ENCODE results near the gene SH3D19.
"Not testable (repeated sequence)": the region's sequence is repeated elsewhere in the genome, so short reads cannot be mapped to it uniquely, and the experiment has no call there.

The SH3D19 gene

DNA sequence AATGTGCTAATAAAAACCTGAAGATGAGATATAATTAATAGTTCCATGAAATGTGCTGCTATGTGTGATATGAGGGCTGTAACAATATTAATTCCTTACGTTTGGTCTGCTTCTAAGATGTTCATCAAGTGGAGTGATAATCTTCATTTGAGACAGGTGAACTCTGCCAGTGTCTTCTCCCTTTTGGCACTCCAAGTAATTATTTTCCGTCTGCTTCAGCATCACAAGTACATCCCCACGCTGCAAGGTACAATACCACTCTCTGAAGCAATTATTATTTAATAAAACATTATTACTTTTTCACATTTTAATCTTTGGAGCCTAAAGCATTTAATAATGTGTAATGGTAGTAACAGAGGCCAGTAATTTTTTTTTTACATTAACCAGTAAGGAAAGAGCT lies 181.6 kb downstream of the SH3D19 start:
- DNase-seq, result no peak

DNA sequence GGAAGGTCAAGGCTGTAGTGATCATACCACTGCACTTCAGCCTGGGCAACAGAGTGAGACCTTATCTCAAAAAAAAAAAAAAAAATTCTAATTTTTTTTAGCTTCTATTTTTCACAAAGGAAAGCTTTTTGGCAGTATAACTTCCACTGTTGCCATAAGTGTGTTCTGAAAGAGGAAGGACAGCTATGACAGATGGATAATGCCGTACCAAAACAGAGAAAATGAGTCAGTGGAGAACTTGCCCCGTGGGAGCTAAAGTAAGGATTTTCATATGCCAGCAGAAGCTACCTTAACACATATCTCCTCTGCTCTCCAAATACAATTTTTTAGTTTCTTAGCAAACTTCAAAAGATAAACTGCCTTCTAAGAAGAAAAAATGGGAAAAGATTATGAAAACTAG lies 182.2 kb downstream of the SH3D19 start:
- no peak for DNase-seq

DNA sequence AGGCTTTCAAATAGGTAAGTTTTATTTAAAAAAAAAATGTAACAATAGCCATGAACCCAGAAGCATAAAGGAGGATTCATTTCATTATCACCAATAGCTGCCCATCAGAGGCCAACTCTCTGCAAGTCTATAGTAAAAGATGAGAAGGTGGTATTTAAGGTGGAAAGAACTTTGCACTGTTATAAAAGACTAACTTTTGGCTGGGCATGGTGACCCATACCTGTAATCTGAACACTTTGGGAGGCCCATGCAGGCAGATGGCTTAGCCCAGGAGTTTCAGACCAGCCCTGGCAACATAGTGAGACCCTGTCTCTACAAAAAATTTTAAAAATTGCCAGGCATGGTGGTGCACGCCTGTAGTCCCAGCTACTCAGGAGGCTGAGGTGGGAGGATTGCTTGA lies 182.6 kb downstream of the SH3D19 start:
- no peak for DNase-seq

DNA sequence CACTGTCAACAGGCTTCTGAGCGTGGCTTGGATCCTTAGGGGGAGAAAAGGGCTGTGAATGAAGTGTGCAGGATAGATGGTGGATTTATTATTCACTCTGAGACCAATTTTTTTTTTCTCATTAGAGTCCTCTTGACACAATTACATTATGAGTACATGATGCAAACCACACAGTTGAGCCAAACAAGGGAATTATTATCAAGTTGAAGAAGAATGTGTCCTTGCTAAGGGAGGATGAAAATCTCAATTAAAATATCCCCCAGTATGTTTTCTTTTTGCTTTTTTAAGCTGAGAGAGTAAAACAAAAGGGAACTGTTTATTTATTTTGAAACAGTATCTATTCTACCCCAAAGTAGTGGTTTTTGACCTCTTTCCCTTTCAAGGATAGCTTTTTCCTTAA lies 185.6 kb downstream of the SH3D19 start:
- no peak for DNase-seq

DNA sequence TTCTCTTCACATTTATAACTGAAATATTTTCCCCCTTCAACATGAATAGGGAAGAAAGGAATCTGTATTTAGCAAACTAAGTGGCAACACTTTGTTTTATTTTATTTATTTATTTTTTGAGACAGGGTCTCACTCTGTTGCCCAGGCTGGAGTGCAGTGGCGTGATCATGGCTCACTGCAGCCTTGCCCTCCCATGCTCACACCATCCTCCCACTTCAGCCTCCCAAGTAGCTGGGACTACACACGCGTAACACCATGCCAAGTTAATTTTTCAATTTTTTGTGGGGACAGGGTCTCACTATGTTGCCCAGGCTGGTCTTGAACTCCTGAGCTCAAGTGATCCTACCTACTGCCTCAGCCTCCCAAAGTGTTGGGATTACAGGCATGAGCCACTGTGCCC lies 189.4 kb downstream of the SH3D19 start:
- not testable (repeated sequence) for DNase-seq

DNA sequence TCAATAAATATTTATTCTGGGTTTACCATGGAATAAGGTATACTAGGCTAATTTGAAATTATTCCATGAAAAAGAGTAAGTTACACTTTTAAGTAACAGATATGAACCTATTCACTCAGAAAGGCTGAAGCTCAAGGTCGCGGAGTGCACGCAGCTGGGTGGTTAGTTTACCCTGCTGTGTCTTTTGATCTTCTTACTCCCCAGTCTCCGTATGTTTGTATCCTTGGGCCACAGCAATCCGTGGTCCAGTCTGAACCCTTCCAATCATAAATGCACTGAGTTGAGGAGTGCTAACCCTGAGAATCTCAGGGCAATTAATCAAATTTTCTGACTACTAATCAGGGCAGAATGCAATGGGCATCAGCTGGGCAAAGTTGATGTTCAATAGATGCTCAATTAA lies 192.1 kb downstream of the SH3D19 start:
- no peak for DNase-seq

DNA sequence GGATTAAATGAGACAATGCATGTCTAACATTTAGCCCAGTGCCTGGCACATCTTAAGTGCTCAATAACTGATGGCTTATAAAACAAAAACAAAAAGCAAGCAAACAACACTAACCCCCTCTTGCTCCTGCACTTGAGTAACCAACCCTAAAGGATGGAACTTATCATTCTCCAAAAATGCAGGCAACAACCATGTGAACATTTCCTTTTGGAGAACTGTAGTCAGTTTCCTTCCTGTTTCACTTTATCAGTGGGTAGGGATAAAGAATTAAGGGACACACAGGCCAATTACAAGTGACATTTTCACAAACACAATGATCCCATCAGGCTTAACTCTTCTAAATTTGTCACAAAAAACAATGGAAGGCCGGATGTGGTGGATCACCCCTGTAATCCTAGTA lies 195.6 kb downstream of the SH3D19 start:
- DNase-seq, result no peak

DNA sequence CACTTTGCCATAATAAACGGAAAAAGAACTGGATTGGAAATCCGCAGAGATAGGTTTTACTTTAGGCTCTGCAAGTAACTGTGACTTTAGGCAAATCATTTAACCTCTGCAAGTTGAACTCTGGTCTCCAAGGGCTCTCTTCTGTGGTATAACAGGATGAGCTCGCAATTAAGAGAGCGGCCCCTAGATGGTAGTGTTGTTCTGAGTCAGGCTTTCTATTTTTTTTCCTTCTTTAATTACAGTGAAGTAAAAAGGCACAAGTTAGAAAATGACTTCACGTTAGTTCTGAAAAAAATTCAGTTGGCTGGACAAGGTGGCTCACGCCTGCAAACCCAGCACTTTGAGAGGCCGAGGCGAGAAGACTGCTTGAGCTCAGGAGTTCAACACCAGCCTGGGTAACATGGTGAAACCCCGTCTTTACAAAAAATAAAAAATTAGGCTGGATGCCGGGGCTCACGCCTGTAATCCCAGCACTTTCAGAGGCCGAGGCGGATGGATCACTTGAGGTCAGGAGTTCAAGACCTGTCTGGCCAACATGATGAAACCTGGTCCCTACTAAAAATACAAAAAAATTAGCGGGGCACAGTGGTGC lies 207.9 kb downstream of the SH3D19 start:
- DNase-seq, result peak; percentile 63

DNA sequence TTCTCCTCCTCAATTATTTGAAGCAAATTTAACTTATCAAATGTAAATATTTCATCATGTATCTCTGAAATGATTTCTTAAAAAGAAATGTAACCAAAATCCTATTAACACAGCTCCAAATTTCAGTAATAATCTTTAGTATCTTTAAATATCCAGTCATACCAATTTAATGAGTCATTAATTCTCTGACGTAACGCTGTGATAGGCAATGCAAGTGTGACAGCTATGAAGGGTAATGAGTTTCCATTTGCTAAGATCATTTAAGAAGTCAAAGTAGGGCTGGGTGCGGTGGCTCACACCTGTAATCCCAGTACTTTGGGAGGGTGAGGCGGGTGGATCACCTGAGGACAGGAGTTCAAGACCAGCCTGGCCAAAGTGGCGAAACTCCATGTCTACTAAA lies 210.4 kb downstream of the SH3D19 start:
- DNase-seq, result peak; percentile 30

DNA sequence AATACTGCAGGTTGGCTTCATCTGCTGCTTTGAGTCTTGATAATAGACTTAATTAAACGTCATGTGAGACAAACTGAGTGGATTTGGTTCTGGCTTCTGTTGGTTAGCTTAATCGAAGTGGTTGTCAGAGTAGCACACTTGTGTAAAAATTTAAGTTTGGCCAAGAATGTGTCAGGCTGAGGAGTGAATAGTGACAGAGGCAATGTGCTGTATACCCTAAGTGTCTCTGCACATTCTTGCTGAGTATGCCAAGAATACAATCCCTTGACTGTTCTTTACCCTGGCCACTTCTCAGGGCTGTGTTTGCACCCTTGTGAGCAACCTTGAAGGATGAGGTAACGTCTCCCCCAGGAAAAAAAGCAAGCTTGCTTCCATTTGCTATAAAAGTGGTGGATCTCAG lies 211.1 kb downstream of the SH3D19 start:
- no peak for DNase-seq

DNA sequence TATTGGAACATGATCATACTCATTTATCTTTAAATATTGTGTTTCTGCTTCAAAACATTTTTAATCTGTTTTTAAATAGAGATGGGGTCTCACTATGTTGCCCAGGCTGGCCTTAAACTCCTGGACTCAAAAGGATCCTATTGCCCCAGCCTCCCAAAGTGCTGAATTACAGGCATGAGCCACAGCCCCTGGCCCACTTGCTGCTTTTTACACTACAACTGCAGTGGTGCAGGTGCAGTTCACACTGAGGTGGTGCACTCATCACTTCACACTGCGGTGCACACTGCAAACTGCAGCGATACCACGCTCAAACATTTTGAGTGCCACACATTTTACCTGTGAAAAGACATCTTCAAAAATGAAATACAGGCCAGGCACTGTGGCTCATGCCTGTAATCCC lies 215.2 kb downstream of the SH3D19 start:
- no peak for DNase-seq

DNA sequence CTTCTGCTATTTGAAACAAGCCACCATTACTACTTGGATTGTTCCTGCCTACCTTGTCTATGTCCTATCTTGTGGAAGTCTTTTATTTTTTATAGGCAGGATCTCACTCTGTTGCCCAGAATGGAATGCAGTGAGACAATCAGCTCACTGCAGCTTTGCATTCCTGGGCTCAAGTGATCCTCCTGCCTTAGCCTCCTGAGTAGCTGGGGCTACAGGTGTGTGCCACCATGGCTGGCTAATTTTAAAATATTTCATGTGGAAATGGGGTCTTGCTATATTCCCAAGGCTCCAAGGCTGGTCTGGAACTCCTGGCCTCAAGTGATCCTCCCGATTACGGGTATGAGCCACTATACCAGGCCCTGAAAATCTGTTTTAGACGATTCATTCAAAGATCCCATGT lies 218.3 kb downstream of the SH3D19 start:
- no peak for DNase-seq

DNA sequence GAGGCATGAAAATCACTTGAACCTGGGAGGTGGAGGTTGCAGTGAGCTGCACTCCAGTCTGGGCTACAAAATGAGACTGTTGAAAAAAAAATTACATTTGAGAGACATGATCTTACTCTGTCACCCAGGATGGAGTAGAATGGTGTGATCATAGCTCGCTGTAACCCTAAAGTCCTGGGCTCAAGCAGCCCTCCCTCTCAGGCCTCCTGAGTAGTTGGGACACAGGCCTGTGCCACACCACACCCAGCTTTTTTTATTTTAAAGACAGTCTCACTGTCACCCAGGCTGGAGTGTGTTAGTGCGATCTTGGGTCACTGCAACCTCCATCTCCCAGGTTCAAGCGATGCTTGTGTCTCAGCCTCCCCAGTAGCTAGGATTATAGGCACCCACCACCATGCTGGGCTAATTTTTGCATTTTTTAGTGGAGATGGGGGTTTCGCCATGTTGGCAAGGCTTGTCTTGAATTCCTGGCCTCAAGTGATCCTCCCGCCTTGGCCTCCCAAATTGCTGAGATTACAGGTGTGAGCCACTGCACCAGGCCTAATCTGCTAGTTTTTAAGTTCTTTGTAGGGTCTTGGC lies 219.9 kb downstream of the SH3D19 start:
- DNase-seq, result no peak

DNA sequence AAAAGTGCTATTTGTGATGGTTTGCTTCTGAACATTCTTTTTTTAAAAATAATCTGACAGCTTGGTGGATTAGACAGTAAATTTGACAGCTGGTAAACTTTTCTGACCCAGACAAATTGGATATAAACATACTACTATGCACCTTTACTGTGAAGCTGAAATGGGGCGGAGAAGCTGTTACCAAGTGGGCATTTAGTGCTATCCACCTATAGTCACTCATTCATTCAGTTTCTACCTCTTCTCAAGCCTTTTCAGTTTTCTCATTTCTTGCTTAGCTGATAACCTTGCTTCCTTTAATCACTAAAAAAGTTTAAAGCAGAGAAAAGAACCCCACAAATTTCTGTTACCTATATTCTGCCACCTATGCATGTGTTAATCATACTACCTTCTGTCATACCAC lies 220.8 kb downstream of the SH3D19 start:
- no peak for DNase-seq

DNA sequence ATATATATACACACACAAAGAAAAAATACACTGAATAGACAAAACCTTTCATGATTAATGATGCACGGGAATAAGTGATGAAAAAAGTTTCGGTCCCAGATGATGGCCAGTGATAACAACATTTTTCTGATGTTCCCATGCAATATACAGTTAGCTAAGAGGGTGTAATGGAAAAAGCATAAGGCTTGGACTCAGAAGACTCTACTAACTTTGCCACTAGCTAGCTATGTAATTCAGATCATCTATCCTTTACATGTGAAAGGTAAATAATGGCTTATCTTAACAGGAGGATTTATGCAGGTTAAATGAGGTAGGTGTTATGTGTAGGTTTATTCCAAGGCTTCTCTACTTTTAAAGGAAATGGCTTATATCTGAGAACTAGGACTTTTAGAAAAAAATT lies 221.6 kb downstream of the SH3D19 start:
- DNase-seq, result no peak

DNA sequence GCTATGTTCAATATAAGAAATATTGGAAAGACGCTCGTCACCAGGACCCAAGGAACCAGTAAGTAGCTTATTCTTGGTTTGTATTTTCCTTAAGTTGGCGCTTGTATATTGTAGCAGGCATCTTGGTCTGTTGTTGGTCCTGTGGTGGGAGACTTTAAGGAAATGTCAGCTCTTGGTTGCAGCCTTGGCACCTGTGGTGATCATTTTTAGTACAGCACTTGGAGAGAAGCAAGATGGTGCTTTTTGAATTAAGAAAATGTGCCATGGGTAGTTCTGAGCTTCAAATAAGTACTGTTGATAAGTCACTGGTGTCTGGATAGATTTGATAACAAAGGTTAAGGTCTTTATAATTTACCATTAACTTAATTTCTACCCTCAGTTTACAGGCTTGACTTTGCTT lies 224.9 kb downstream of the SH3D19 start:
- no peak for DNase-seq

DNA sequence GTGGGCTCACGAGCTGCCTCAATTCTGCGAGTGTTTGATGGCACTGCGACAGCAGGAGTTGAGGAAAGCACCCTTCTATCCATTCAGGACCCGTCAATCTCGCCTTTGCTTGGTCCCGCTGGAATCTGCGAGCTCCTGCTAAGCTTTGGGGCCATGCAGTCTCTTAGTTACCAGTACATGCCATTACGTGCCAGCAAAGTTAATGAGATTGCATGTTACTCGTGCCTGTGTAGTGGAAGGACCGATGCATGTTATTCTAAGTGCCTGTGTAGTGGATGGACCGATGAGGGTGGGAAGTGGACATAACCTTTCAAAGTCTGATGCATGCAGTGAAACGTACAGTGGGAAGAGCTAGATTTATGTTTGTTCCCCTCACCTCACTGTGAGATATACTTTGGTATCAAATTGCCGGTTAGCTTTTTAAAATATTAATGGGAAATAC lies 225.4 kb downstream of the SH3D19 start:
- DNase-seq, result peak; percentile 28

DNA sequence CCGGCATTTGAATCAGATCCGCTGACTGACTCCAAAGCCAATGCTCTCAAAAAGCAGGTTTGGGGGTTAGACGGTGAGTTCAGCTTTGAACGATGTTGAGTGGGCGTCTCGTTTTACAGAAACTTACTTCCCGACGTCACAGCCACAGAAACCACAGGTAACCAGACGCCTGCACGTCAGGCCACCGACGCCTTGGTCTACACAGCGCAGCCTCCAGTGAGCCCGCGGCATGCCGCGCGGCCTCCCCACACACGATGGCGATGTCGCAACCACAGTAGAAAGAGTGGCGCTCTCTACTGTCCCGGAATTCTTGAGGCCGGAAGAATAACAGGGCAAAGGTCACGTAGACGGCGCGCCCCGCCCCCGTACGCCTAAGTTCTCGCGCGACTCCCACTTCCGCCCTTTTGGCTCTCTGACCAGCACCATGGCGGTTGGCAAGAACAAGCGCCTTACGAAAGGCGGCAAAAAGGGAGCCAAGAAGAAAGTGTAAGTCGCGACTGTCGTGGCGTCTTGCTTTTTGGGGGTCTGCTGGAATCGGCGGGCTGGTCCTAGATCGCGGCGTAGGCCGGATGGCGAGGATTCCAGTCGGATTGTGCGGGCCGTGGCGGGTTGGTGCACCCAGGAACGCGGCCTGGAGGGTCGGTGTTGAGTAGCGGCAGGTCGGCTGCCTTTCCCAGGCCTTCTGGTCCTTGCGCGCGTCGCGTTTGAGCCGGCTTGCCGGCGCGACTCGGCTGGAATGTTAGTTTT lies 226.0 kb downstream of the SH3D19 start, which contains the start of gene RPS3A:
Gene RPS3A (plus strand): TSS at position 400 of the 747 bp plus-strand sequence. CDS start 25 bp downstream, at position 425.
- peak; percentile 97 for DNase-seq

DNA sequence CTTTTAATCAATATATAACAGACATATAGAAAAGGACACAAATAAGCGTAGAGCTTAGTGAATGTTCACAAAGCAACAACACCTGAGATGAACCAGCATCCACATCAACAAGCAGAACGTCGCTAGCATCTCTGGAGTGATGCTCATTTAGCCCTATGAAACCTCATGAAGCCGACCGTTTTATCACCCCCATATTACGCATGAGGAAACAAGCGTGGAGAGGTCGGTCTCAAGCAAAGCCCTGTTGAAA lies 226.5 kb downstream of the SH3D19 start:
- DNase-seq, result no peak

DNA sequence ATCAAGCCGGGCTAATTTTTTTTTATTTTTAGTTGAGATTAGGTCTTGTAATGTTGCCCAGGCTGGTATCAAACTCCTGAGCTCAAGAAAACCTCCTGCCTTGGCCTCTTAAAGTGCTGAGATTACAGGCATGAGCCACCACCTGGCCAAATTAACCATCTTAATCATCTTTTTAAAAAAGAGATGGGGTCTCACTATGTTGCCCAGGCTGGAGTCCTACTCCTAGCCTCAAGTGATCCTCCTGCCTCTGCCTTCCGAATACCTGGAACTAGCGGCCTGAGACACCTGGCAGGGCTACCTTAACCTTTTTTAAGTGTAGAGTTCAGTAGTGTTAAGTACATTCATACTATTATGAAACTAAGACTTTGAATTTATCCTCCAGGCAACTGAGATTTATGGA lies 227.6 kb downstream of the SH3D19 start:
- DNase-seq, result no peak

DNA sequence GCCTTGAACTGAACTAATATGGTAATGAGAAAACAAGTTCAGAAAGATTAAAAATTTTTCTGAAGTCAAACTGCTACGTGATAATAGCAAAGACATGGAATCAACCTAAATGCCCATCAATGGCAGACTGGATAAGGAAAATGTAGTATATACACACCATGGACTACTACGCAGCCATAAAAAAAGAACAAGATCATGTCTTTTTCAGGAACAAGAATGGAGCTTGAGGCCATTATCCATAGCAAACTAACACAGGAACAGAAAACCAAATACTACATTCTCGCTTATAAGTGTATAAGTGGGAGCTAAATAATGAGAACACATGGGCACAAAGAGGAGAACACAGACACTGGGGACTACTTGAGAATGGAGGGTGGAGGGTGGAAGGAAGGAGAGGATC lies 230.3 kb downstream of the SH3D19 start:
- DNase-seq, result no peak

DNA sequence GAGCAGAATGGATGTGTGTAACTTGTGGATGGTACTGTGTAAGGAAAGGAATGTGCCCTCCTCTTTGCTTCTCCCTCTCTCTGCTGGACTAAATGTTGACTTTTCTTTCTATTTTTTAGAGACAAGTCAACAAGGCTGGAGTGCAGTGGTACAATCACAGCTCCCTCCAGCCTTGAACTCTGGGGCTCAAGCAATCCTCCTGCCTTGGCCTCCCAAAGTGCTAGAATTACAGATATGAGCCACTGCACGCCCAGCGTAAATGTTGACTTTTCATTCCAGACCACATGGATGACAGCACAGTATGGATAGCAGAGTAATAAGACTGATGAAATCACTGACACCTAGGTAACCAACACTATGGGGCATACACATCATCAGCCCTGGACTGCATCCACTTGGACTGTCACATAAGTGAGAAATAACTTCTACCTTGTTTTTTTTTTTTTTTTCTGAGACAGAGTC lies 231.1 kb downstream of the SH3D19 start:
- no peak for DNase-seq

DNA sequence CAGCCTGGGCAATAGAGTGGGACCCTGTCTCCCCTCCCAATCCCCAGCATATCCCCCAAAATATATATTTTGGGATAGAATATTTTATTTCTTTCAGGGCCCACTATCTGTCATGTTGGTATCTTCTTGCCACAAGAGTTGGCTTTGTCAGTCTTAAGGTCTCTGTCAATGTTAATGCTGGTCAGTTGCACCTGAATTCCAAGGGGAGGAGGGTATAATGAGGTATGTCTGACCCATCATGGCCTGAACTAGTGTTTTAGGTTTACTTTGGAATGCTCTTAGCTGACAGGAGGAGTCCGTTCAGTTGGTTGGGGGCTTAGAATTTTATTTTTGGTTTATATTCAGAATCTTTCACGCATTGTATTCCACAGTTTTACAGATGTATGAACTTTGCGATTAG lies 232.2 kb downstream of the SH3D19 start:
- no peak for DNase-seq

DNA sequence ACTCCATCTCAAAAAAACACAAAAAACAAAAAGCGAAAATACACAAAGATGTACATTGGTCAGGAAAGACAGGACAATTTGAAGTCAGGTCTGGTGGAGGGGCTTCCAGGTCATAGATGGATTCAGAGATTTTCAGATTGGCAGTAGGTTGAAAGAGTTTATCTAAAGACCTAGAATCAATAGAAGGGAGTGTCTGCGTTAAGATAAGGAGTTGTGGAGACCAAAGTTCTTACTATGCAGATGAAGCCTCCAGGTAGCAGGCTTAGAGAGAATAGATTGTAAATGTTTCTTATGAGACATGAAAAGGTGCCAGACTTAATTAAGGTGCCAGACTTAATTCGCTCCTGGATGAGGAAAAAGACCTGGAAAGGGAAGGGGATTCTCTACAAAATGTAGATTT lies 232.9 kb downstream of the SH3D19 start:
- no peak for DNase-seq

DNA sequence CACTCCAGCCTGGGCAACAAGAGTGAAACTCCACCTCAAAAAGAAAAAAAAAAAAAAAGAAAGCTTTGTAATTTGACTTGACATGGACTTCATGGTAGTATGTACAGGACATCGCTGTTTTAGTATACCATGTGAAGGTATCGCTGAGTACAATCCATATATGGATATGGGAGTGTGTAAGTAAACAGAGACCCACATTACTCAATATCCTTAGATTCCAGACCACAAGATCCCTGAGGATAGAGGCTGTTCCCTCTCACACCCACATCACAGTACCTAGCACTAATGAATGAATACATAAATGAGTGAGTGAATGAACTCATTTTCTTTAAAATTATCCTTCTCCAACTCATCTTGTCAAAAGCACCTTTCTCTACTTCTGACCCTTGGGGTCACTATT lies 234.4 kb downstream of the SH3D19 start:
- no peak for DNase-seq

All from fibroblast of skin of right biceps (primary cell).